HG03558 (cell line): ENCODE data around the gene EXOSC5.
"Not testable (repeated sequence)": the region's sequence is repeated elsewhere in the genome, so short reads cannot be mapped to it uniquely, and the experiment has no call there.

Experiments
- ATAC-seq: cut with Tn5 transposase; IDR thresholded peaks from one replicate; pipeline ENCODE4 v1.9.1; 2021; ENCODE audit warnings: moderate number of reproducible peaks; ENCODE audit not compliant: unreplicated experiment; ENCODE audit errors: extremely low read depth

Gene EXOSC5

DNA sequence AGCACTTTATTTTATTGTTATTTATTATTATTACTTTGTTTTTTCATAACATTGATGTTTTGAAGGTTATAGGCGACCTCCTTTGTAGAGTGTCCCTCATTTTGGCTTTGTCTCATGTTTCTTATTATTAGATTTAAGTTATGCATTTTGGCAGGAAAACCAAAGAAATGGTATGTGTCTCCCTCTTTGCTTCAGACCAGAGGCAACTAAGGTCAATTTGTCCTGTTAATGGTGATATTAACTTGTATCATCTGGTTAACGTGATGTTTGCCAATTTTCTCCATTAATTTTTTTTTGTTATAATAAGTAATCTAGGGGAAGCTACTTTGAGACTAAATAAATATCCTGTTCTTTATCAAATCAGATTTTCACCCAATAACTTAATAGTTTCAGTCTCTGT, 24.7 kb downstream of the EXOSC5 start:
- no peak for ATAC-seq

DNA sequence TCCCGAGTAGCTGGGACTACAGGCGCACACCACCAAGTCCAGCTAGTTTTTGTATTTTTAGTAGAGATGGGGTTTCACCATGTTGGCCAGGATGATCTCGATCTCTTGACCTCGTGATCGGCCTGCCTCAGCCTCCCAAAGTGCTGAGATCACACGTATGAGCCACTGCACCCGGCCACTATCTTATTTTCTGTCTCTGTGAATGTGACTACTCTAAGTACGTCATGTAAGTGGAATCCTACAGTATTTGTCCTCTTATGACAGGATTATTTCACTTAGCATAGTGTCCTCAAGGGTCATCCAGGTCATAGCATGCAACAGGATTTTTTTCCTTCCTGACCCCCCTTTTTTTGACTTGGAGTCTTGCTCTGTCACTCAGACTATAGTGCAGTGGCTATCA, 25.6 kb downstream of the EXOSC5 start:
- no peak for ATAC-seq

DNA sequence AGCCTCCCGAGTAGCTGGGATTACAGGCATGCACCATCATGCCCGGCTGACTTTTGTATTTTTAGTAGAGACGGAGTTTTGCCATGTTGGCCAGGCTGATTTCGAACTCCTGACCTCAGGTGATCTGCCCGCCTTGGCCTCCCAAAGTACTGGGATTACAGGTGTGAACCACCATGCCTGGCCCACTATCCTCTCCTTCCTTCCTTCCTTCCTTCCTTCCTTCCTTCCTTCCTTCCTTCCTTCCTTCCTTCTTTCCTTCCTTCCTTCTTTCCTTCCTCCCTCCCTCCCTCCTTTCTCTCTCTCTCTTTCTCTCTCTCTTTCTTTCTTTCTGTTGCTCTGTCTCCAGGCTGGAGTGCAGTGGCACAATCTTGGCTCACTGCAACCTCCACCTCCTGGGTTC, 26.0 kb downstream of the EXOSC5 start:
- not testable (repeated sequence) for ATAC-seq

DNA sequence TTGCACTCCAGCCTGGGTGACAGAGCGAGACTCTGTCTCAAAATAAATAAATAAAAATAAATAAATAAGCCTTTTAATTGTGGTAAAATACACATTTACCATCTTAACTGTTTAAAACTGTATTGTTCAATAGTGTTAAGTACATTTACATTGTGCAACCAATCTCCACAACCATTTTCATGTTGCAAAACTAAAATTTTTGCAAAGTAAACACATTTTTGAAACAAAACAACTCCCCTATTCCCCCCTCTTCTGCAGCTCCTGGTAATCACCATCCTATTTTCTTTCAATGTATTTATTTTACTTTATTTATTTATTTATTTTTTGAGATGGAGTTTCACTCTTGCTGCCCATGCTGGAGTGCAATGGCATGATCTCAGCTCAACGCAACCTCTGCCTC, 27.4 kb downstream of the EXOSC5 start:
- no peak for ATAC-seq

DNA sequence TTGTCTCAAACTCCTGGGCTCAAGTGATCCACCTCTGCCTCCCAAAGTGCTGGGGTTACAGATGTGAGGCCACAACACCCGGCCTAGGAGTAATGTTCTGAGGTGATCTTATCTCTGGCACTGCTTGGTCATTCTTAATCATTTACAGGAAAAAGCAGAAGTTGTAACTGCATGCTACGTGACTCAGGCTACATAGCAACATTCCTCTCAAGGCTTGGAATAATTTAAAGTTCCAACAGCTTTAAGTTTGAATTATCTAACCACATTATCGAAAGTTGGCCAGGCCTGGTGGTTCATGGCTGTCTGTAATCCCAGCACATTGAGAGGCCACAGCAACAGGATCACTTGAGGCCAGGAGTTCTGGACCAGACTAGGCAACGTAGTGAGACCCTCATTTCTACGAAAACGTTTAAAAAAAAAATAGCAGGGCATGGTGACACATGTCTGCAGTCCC, 29.3 kb downstream of the EXOSC5 start:
- ATAC-seq = no peak

DNA sequence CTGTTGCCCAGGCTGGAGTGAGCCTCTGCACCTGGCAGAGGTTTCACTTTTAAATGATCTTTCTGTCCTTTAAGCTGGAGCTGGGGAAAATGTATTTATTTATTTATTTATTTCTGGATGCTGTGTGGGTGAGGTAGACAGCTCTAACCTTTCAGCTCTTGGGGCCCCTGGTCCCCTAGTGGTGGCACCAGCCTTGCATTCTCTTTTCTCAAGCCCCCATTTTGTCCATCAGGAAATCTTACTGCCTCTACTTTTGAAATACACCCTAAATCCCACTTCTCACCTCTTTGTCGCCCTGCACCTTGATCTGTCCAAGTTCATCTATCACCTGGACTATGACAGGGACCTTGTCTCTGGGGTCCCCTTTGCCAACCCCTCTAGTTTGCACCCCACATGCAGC, 31.1 kb downstream of the EXOSC5 start:
- ATAC-seq = no peak

DNA sequence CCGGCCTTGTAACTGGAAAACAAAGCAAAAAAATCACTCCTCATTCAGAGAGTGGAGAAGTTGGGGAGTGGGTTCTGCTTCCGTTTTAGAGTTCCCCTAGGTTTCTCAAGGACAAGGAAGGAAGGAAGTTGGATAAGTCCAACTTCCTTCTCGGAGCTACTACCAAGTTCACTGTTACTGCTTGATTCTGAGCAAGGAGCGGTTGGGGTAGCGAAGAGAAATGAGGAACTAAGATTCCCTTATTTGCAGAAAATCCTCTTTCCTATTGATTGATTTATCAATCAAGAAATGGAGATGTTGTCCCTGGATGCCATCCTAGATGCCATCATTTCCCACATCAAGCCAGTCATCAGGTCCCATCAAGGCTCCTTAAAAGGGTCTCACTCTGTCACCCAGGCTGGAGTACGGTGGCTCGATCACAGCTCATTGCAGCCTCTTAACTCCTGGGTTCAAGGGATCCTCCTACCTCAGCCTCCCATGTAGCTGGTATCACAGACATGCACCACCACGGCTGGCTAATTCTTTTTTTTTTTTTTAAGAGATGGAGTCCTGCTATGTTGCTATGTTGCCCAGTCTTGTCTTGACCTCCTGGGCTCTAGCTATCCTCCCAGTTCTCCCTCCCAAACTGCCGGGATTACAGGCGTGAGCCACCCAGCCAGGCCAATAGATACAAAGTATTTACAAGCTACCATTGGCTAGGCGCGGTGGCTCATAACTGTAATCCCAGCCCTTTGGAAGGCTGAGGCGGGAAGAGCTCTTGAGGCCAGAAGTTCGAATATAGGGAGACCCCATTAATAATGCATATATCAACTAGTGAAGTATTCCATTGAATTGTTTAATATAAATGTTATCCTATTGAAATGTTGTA, 32.4 kb downstream of the EXOSC5 start:
- no peak for ATAC-seq

DNA sequence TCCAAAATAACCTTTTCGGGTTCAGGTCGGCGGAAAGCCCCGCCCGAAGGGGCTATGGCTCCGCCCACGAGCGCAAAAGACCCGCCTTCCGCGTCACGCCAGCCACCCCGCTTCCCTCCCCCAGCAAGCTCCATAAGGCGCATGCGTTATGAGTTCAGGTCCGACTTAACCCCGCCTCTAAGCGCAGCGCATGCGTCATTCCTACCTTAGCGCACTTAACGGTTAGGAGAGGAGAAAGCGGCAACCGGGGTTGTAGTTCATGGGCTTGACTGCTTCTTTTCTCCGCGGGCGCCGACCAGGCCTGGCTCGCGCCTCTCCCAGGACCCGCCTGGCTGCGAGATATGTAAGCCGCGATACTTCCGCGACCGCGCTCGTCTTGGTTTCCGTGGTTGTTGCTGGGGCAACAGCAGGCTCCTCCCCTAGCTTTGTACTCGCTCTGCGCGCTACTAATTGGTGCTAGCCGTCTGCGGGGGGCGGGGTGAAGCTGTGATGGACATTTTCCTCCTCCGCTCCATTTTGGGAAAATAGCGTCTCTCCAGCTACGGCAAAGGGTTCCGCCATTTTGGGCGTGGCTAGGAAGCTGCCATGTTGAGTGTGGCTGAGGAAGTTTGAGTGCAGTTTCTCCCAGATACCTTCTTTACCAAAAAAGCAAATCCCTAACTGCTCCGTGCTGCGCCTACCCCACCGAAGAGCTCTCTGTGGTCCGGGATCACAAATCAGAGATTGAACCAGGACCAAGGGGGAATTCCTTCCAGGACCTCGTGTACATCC, 33.2 kb downstream of the EXOSC5 start, which contains the start of gene B9D2:
B9D2 (minus strand) TSS at position 397 of the 771 bp plus-strand sequence. CDS start 630 bp downstream, outside the sequence.
- ATAC-seq = peak; percentile 75

DNA sequence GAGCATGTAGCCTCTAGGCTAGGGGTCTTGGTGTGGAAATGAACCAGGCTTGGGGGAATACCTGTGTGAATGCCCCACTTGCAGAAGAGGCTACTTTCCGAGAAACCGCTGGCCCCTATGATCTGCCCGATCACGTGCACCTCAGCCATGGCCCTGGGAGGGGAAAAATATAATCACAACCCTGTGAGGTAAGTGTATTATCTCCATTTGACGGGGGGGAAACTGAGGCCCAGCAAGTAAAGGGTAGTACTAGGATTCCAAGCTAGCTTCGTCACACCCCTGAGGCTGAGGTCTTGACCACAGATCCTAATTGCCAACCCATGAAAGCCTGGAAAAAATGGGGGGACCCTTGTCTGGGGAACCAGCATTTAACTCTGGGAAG, 33.8 kb downstream of the EXOSC5 start:
- ATAC-seq = no peak

DNA sequence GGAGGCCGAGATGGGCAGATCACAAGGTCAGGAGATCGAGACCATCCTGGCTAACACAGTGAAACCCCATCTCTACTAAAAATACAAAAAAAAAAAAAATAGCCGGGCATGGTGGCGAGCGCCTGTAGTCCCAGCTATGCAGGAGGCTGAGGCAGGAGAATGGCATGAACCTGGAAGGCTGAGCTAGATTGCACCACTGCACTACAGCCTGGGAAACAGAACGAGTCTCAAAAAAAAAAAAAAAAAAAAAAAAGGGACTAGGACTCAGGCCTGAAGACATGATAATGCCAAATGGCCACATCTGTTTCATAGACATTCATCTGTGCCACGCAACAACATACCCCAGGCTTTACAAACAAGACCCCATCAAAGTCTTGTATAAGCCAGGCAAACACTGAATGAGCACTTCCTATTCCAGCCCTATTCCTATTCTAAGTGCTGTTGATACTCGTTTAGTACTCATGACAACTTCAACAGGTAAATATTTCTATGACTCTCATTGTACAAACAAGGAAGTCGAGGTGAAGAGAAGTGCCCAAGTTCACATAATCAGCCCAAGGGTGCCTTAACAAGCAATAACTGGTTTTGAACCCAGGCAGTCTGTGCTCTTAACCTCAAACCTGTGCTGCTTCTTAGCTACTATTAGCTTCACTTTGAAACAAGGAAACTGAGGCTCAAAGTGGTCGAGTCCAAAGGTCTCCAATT, 34.9 kb downstream of the EXOSC5 start:
- no peak for ATAC-seq

DNA sequence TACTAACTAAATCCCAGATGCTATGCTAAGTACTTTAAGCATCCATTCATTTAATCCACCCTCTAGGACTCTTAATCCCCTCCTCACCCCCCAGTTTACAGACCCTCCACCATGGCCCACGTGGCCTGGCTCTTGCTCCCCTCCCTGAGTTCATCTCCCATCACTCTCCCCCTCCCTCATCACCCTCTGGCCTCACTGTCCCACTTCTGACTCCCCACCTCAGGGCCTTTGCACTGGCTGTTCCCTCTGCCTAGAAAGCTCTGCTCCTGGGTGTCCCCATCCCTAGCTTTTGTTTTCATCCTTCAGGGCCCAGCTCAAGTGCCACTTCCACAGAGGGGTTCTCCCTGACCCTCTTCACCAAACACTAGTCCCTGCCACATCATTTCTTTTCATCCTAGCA, 37.4 kb downstream of the EXOSC5 start:
- ATAC-seq = no peak

DNA sequence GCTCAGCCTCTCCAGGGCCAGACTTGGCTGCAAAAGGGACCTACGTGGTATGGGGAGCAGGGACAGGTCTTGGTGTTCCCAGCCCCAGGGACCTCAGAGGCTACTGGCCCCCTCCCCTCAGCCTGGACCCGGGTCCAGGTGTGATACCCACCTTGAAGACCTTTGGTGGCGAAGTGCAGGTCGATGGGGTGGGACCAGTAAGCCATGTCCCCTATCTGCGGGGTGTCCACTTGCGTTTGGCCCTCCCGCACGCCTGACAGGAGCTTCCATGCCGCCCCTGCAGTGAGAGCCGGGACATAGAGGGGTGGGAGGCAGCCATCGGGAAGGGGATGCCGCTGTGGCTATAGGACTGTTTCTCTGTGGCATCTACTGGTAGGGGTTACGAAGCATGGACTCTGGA, 39.4 kb downstream of the EXOSC5 start:
- no peak for ATAC-seq

DNA sequence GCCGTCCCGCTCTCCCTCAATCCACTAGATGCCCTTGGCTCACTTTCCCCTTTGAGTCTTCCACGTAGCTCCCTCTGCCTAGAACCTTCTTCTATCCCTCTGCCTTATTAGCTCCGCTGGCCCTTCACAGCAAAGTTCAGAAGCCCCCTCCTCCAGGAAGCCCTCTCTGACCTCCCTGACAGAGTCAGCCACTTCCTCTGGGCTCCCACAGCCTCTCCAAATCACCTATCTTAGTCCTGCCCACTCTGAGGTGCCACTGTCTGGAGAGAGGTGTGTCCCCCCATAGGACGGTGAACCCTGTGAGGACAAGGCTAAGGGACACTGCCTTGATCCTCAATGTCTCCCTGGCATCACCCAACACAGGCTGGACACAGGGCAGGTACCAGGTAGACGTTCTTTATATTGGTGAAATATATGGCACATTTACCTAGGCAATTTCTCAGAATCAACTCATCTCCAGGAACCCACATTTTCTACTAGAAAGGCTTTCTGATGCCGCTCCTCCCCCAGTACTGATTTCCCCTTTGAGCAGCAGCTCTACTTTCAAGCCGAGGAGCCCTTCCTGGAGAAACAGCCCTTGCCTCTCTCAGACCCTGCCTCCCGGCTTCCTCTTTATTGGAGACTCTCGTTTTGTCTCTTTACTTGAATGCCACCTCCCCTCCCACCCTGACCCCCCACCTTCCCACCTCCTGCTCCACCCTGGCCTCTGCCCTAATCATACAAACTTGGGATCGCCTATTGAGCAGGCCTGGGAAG, 40.0 kb downstream of the EXOSC5 start:
- no peak for ATAC-seq

DNA sequence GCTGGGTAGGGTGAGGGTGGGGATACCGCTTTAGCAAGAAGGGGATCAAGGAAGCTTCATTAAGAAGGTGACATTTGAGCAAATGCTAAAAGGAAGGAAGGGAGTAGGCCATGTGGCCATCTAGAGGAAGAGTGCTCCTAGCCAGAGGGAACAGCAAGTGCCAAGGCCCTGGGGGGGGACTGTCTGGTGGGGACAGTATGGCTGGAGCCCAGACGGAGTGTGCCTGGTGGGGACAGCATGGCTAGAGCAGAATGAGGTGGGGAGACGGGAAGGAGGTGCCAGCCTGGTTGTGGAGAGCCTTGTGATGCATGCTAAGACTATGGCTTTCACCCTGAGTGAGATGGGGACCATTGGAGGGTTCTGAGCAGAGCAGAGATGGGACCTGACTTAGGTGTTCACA, 41.4 kb downstream of the EXOSC5 start:
- ATAC-seq = no peak

DNA sequence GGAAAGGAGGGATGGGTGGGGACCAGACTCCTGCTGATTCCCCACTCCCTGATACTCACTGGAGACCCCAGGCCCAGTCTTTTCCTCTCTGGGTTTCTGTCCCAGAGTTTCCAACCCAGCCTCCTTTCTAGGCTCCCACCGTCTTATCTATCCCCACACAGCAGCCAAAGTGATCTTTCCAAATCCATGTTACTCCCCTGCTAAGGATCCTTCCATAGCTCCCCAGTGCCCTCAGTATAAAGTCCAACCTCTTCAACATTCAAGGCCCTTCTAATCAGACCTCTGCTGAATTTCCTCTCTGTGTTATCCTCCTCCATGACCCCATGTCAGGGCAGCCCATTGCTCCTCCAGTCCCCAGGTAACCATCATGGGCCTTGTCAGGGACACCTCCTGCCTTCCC, 42.1 kb downstream of the EXOSC5 start:
- no peak for ATAC-seq

DNA sequence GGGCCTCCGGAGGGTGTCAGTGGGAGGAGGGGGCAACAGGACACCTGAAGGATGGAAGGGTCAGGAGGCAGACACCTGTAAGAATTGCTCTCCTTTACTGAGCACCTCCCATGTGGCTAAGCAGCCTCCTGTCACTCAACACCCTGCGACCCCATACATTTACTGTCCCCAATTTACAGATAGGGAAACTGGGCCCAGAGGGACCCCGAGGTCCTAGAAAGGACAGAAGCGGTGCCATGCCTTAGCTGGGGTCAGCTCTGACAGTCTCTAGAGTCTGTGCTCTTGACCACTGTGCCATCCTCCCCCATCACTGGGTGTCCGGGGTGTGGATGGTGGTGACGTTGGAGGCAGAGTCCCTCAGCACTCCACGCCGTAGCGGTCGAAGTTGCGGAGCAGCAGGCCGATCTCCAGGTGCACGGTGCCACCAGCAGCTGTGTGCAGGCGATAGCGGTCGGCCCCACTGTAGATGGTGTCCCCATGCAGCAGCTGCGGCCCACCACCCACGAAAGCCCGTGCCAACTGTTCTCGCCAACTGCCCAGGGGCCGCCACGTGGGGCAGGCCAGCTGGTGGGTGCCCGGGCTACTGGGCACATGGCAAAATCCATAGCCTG, 42.7 kb downstream of the EXOSC5 start:
- ATAC-seq = no peak

DNA sequence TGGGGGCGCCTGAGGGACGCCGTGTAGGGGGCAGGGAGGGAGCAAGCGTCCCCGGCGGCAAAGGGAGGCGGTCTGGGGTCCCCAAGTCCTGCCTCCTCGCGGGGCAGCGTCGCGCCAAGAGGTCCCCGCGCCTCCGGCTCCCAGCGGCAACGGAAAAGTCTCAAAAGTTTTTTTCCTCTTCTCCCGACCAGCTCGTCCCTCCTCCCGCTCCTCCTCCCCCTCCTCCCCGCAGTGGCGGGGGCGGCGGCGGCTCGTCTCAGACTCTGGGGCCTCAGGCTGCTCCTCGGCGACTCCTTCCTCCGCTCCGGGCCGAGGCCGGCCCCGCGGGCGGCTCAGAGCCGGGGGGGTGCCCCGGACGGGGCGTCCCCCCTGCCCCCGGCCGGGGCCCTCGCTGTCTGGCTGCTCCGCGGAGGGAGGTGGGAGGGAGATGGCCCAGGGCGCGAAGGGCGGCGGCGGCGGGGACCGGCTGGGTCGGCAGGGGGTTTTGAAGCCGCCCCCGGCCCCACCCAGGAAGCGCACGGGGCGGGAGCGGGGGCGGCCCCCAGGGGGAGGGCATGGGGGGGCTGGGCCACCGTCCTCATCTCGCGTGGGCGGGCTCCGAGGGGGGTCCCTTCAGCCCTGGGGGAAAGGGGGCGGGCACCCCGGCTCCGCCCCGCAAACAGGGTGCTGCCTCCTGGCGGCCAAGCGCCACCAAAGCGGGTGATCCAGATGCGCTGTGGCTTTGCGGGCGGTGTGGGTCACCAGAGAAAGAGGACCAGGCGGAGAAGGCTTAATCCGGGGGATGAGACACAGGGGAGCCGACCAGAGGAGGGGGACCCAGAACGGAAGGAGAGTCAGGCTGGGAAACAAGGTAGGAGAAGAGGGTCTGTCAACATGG, 43.5 kb downstream of the EXOSC5 start, which contains the start of gene TGFB1:
TGFB1 (minus strand) TSS at position 457 of the 877 bp plus-strand sequence. CDS start 878 bp downstream, outside the sequence.
- ATAC-seq = no peak

DNA sequence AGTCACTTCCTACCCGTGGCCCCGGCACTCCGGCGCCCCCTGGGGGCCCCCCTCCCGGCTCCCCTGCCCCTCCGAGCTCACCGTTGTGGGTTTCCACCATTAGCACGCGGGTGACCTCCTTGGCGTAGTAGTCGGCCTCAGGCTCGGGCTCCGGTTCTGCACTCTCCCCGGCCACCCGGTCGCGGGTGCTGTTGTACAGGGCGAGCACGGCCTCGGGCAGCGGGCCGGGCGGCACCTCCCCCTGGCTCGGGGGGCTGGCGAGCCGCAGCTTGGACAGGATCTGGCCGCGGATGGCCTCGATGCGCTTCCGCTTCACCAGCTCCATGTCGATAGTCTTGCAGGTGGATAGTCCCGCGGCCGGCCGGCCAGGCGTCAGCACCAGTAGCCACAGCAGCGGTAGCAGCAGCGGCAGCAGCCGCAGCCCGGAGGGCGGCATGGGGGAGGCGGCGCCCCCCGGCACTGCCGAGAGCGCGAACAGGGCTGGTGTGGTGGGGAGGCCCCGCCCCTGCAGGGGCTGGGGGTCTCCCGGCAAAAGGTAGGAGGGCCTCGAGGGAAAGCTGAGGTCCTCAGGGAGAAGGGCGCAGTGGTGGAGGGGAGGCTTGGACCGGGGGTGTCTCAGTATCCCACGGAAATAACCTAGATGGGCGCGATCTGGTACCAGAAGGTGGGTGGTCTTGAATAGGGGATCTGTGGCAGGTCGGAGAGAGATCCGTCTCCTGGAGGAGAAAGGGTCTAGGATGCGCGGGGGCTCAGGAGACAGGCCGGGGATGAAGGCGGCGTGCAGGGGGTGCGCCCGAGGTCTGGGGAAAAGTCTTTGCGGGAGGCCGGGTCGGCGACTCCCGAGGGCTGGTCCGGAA, 44.3 kb downstream of the EXOSC5 start:
- no peak for ATAC-seq
